HG03354 (cell line): ENCODE results near the gene WFS1.

Source experiments
- ATAC-seq: cut with Tn5 transposase; IDR thresholded peaks from one replicate; pipeline ENCODE4 v1.9.1; 2021; ENCODE audit warnings: mild to moderate bottlenecking; ENCODE audit not compliant: unreplicated experiment, poor library complexity, severe bottlenecking

The WFS1 gene

GRCh38 chr4:6293097-6293445, 23.4 kb downstream of the WFS1 start:
- no peak for ATAC-seq

- ATAC-seq: no peak
Measured at GRCh38 chr4:6293661-6294060, 24.0 kb downstream of the WFS1 start.

GRCh38 chr4:6294705-6295421, 25.2 kb downstream of the WFS1 start:
- no peak for ATAC-seq

- no peak for ATAC-seq
Measured at GRCh38 chr4:6295495-6295894, 25.8 kb downstream of the WFS1 start.

GRCh38 chr4:6296026-6296425, 26.4 kb downstream of the WFS1 start:
- no peak for ATAC-seq

GRCh38 chr4:6297266-6297815, 27.7 kb downstream of the WFS1 start:
- ATAC-seq: no peak

GRCh38 chr4:6298035-6298434, 28.4 kb downstream of the WFS1 start:
- no peak for ATAC-seq

GRCh38 chr4:6298852-6299251, 29.2 kb downstream of the WFS1 start:
- no peak for ATAC-seq

GRCh38 chr4:6299875-6300274, 30.2 kb downstream of the WFS1 start:
- no peak for ATAC-seq

GRCh38 chr4:6300359-6300758, 30.7 kb downstream of the WFS1 start:
- no peak for ATAC-seq

GRCh38 chr4:6301051-6301731, 31.5 kb downstream of the WFS1 start:
- no peak for ATAC-seq

GRCh38 chr4:6301732-6302442, 32.2 kb downstream of the WFS1 start:
- ATAC-seq: no peak

GRCh38 chr4:6302869-6303268, 33.2 kb downstream of the WFS1 start:
- ATAC-seq: no peak

- no peak for ATAC-seq
Measured at GRCh38 chr4:6303943-6304342, 34.3 kb downstream of the WFS1 start.

- ATAC-seq: no peak
Measured at GRCh38 chr4:6306299-6306698, 36.6 kb downstream of the WFS1 start.

GRCh38 chr4:6307230-6307629, 37.6 kb downstream of the WFS1 start:
- ATAC-seq: no peak

- ATAC-seq: no peak
Measured at GRCh38 chr4:6307891-6308290, 38.2 kb downstream of the WFS1 start.

- no peak for ATAC-seq
Measured at GRCh38 chr4:6308899-6309643, 39.4 kb downstream of the WFS1 start.

- no peak for ATAC-seq
Measured at GRCh38 chr4:6309777-6310176, 40.1 kb downstream of the WFS1 start.

- no peak for ATAC-seq
Measured at GRCh38 chr4:6313216-6313615, 43.6 kb downstream of the WFS1 start.
